ENCODE results near the gene FAM120B. TPM values are rescaled to one million over a fixed set of nuclear protein-coding genes. Genes with fewer than 3 reads are reported as not detected.
"Not testable (repeated sequence)": the region's sequence is repeated elsewhere in the genome, so short reads cannot be mapped to it uniquely, and the experiment has no call there.

Gene FAM120B
- total RNA-seq, 1 donor from 2014 or later: 38.9 TPM

DNA sequence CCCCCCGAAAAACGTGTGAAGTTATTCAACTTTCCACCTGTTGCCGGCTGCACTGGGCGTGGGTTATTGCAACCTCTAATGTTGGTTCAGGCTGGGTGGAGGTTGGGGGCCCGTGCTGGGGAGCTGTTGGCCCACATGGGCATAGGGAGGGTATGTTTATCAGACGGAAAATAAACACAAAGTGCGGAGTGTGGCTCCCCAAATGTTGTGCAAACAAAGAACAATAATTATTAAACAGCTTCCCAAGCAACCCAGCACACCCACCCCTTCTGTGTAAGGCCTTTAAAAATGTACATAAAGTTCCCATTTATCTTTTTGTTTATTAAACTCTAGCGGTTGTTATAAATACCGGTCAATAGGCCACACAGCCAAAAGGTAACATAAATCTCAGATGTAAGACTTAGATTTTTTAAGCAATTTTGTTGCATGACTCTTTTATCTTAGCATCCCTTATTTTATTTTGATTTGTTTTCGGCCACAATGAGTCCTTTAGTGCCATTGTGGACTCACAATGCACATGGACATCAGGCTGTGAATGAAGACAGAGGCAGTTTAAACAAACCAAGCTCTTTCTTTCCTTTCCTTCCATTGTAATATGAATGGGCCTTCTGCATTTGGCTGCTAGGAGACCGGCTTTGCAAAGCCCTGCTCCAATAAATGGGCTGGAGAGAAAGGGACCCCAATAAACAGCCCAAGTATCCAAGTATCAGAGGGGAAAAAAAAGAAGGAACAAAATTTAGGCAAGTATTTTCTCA lies 8.8 kb upstream of the FAM120B start:
- DNase-seq (ENCODE audit: low spot score): no peak

DNA sequence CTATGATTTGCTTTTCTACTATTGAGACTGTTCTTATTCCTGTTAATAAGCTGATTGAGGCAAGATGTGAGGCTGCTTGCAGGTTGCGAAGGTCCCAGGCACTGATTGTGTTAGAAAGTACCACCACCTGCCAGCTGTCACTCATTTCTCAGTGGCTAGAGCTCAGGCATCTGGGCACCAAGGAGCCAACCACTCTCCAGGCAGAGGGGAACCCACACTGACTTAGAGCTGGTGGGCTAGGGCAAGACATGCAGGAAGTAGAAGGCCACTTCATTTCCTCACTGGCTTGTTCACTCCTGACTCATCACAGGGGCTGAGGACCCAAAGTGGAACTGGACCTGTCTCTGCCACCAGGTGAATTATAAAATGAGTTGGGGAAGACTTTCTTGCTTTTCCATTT lies 7.9 kb upstream of the FAM120B start:
- no peak for DNase-seq (ENCODE audit: low spot score)

DNA sequence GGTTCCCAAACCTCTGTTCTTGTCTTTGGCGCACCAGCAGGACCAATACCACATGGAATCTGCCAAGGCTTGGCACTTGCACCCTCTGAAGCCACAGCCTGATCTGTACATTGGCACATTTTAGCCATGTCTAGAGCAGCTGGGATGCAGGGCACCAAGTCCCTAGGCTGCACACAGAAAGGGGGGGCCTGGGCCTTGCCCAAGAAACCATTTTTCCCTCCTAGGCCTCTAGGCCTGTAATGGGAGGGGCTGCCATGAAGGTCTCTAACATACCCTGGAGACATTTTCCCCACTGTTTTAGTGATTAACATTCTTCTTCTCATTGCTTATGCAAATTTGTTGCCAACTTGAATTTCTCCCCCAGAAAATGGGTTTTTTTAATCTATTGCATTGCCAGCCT lies 5.4 kb upstream of the FAM120B start:
- DNase-seq (ENCODE audit: low spot score): no peak

DNA sequence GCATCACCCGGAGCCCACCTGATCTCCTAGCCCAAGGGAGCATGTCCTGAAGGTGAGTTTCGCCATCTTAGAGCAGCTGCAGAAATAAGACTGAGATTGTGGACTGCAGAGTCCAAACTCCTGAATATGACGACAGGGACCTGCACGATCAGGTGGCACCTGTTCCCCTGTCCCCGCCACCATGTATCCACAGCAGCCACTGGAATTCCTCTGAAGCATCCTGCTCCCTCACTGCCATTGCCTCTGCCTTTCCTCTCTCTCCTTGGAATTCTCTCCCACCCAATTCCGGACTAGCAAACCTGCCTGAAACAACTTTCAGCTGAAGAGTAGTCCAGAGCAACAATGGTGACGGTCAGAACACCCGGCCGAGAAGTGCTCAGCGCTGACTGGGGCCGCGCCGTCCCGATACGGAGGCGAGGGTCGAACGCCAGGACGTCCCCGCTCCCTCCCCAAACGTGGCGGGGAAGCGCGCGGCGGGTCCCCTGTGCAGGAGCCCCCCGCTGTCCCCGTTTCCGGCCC lies 694 bp upstream of the FAM120B start:
- no peak for DNase-seq (ENCODE audit: low spot score)

DNA sequence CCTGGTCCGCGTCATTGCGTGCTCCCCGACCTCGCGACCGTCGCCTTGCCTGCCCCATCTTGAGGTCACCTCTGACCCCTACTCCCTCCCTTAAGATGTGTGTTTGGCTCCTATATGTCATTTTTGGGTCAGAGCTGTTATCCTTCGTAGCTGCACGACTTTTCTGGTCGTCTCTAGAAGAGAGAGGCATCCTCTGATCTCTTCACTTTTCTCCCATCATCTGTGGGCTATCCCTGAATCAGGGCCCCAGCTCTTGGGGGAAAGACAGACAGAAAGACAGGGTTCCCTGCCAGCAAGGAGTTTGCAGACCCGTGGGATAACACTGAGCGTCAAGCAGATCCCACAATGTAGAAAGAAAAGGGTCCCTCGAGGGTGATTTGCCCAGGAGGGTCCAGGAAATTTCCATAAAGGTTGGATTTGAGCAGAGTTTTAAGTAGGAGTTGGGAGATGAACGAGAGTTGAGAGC lies 555 bp downstream of the FAM120B start:
- DNase-seq (ENCODE audit: low spot score): no peak

DNA sequence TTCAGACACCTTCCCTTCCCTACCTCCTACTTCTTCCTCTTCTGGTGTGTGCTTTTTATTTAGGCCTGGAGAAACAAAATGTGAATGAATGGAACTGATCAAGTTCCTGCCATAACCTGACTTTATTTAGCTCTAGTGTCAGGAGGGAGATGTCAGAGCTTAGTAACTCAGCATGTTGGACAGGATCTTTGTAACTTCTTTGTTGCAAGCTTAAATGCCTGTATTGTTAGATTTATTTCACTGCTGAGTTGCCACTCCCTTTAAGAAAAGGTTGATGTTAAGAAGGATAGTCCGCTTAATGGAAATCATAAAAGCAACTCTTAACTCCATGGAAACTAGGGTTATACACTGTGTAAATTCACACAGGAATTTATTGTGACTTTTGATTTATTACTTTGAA lies 2.2 kb downstream of the FAM120B start:
- no peak for DNase-seq (ENCODE audit: low spot score)

DNA sequence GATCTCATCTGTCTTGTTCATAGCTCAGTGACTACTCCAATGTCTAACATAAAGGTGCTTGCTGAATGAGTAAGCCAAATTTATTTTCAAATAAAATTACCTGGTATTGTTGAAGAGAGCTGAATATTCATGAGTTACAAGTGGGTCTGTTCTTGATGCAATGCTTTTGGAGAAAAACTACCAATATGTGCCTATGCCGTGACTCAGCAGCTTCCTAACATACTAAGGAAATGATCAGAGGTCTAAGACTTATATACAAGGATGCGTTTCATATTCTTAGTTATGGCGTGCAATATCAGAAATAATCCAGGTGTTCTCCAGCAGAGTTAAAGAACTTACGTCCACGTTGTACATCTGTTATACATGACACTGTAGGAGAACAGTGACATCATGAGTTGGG lies 5.1 kb downstream of the FAM120B start:
- no peak for DNase-seq (ENCODE audit: low spot score)

DNA sequence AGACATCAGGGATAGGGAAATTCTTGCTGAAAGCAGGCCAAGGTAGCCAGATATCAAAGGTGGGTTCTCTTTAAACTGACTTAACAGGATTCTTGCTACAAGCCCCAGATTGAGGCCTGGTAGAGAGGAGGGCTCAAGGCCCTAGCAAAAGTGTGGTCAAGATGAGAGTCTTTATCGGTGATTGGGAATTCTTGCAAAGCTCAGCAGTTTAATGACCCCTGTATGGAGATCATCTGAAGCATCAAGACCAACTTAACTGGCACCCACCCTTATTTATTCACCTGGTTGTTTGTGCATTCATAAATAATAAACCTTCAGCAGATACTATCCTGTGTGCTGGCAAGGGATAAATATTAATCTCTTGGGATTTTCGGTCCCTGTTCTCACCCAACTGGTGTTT lies 6.3 kb downstream of the FAM120B start:
- no peak for DNase-seq (ENCODE audit: low spot score)

DNA sequence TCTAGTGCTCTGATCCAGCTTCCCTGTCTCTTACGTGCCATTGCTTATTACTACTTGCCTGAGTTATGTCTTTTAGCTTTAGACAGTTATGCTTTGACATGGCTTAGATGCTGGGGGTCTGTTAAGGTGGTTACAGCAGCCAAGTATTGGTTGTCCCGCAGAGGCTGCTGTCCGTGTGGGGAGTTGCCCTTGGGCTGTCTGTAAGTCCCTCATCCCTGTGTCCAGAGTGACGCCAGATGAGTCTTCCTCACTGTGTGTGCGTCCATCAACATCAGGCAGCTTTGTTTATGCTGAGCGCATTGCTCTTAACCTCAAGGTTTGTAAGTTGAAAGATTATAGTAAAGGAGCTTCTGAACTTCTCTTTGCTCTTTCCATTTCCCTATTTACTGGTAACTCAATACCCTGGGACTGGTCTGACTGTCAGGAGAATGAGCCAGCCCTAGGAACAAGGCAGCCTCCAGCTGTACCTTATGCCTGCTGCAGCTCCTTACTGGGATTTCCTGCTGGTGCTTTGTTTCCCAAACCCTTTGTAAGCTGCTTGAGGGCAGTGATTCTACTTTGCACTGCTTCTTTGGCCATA lies 7.2 kb downstream of the FAM120B start:
- no peak for DNase-seq (ENCODE audit: low spot score)

DNA sequence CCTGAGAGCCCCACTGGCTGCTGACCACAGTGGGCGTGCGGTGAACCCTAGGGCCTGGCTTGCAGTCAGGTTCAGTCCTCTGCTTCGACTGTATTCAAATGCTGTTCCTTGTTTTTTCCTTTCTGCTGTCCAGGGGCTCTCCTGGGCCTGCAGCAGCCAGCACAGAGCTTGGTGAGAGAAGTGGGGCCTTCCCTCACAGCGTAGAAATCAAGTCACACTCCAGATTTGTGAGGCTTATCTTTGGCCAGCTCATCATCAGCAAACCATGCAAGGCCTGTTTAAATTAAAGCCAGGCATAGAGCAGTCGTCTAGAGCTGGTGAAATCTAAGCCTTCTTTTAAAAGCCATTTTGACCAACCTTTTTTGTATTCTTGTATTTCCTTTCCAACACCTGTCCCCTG lies 8.4 kb downstream of the FAM120B start:
- DNase-seq (ENCODE audit: low spot score): no peak

DNA sequence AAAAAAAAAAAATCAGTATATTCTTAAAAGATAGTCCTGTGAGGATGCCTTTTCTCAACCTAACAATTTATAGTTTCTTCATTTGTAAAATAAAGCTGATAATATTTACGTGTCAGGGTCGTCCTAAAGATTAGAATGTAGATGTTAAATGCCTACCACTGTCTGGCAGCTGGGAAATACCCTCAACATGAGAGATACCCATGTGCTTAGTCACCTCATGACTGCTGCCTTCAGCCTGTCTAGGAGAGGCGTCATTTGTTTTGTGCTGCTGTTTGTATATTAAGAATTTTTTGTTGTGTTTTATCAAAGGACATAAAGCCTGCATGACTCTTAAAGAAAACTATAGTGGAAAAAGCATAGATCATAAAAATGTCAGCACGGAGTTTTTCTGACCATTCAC lies 9.5 kb downstream of the FAM120B start:
- no peak for DNase-seq (ENCODE audit: low spot score)

DNA sequence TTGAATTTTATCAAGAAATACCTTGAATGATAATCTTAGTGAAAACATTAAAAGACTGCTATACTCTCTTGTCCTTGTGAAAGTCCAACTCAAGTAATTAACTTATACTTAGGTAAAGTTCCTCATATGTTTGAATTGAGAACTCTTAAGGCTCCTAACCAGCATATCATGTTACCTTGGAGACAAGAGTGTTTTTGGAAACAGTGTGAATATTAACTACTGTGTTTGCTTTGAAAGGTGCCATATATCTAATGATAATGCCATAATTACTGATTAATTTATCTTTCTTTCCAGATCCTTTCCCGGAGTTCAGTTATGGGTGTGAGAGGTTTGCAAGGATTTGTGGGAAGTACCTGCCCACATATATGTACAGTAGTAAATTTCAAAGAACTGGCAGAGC lies 10.5 kb downstream of the FAM120B start:
- no peak for DNase-seq (ENCODE audit: low spot score)

DNA sequence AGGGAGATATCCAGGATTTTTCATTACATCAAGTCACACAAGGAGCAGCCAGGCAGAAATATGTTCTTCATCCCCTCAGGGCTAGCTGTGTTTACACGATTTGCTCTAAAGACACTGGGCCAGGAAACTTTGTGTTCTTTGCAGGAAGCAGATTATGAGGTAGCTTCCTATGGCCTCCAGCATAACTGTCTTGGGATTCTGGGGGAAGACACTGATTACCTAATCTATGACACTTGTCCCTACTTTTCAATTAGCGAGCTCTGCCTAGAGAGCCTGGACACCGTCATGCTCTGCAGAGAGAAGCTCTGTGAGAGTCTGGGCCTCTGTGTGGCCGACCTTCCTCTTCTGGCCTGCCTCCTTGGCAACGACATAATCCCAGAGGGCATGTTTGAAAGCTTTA lies 11.2 kb downstream of the FAM120B start:
- DNase-seq (ENCODE audit: low spot score): no peak

DNA sequence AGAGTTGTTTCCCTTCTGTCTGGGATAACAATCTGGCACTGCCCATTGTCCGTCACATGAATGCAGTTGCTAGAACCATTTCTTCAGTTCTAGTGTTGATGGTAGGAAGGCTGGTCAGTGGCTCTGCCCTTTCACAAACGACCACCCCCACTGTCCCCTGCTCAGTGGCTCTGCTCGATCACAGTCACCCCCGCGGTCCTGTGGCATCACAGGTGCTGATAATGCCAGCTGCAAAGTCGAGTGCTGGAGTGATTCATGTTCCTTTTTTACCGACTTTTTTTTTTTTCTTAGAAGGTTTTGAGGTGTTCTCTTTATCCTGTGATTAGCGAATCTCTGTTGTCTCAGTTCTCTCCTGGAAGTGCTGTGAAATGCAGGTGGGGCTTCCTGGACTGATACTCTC lies 22.8 kb downstream of the FAM120B start:
- DNase-seq (ENCODE audit: low spot score): no peak

DNA sequence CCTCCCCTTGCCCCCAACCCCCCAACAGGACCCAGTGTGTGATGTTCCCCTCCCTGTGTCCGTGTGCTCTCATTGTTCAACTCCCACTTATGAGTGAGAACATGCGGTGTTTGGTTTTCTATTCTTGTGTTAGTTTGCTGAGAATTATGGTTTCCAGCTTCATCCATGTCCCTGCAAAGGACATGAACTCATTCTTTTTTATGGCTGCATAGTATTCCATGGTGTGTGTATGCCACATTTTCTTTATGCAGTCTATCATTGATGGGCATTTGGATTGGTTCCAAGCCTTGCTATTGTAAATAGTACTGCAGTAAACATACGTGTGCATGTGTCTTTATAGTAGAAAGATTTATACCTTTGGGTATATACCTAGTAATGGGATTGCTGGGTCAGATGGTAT lies 28.6 kb downstream of the FAM120B start:
- not testable (repeated sequence) for DNase-seq (ENCODE audit: low spot score)

DNA sequence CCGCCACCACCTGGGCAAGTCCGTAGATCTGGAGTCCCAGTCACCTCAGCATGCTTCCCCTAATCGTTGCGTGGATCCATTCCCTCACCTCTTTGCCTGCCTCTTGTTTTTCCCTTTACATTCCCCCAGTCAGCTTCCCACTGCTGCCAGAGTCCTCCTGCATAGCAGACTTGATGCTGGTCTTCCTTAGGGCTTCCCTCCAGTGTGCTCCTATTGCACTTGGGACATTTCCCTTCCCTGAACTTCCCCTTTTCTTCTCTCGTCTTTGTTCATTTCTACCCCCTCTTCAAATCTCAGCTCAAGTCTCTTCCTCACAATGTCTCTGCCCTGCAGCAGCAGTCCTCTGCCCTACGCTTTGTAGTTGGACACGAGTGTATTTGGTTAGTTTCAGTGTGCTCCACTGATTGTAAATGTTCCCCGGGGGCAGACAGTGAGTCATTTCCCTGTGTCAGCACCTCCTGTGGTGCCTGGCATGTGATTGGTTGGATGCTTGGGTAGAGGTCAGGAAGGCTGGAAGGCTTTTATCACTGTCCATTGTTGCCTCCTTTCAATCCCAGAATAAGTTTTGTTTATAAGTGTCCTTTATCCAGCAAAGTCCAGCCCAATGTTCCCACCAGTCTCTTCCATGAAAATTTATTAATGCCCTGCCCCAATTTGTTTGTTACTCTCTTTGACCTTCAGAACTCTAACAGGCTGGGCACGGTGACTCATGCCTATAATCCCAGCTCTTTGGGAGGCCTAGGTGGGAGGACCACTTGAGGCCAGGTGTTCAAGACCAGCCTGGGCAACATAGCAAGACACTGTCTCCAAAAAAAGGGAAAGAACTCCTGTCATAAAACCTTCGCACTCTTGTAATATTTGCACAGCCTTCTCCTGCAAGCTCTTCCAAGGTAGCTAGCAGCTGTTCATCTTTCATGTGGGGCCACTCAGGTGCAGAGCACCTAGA lies 38.3 kb downstream of the FAM120B start:
- peak; percentile 75 for DNase-seq (ENCODE audit: low spot score)

DNA sequence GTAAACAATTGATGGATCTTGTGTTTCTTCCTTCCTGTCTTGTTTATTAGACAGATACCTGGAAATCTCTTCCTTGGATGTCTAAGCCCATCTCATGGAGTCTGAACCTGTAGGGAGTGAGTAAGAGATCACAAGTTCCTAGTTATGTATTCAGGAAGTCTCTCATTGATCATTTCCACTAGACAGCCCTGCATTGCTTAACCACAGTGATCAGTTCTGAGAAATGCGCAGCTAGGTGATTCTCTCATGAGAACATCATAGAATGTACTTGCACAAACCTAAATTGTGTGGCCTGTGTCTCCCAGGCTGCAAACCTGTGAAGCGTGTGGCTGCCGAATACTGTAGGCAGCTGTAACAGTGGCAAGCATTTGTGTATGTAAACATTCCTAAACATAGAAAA lies 39.1 kb downstream of the FAM120B start:
- no peak for DNase-seq (ENCODE audit: low spot score)

DNA sequence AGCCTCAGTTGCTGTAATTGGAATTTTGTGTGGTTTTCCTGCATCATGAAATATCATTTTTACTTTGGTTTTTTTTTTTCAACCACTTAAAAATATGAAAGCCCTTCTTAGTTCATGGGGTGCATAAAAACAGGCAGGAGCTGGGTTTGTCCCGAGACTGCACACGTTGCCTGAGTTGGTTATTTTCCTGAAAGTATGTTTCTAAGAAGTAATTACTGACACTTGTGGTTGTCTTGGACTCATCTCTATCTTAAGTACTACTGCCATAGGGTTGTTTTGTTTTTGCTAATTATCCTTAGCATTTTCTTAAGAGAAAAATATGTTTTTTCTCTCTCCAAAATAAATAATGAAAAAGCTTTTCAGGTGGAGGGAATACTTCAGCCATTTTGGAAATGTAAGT lies 40.1 kb downstream of the FAM120B start:
- DNase-seq (ENCODE audit: low spot score): no peak

DNA sequence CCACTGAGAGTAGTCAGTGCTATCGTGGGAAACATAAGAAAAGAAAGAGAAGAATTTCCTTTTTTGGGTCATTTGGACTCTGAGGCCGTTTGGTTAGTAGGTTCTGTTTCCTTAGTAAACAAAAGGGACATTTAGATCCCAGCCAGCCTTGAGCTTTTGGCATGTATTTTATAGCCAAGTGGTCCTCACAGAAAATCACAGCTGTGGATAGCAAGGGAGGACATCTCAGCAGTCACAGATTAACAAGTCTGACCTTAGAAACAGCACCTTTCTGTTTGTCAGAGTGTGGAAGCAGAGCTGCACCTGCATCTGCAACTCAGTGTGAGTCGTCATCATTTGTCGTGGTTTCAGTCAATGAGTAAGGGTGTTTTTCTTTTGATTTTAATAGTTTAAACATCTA lies 40.5 kb downstream of the FAM120B start:
- no peak for DNase-seq (ENCODE audit: low spot score)

DNA sequence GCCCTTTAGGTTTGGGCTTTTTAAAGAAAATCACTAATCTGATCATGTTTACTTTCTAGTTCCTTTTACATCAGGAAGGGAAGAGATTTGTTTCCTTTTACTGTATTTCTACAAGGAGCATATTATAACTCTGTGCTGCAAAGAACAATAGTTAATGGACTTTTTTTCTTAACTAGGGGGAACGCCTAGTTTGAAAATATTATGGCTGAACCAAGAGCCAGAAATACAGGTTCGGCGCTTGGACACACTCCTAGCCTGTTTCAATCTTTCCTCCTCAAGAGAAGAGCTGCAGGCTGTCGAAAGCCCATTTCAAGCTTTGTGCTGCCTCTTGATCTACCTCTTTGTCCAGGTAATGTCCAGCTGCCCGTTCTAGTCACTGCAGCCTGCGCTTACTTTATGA lies 41.4 kb downstream of the FAM120B start:
- DNase-seq (ENCODE audit: low spot score): no peak

DNA sequence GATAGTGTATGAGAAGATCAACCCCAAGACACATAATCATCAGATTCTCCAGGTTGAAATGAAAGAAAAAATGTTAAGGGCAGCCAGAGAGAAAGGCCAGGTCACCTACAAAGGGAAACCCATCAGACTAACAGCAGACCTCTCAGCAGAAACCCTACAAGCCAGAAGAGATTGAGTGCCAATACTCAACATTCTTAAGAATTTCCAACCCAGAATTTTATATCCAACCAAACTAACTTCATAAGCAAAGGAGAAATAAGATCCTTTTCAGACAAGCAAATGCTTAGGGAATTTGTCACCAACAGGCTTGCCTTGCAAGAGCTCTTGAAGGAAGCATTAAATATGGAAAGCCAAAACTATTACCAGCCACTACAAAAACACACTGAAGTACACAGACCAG lies 44.9 kb downstream of the FAM120B start:
- not testable (repeated sequence) for DNase-seq (ENCODE audit: low spot score)

DNA sequence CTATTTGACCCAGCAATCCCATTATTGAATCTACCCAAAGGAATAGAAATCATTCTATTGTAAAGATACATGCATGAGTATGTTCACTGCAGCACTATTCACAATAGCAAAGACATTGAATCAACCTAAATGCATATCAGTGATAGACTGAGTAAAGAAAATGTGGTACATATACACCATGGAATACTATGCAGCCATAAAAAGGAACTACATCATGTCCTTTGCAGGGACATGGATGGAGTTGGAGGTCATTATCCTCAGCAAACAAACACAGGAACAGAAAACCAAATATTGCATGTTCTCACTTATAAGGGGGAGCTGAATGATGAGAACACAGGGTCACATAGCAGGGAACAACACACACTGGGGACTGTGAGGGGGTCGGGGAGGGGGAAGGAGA lies 48.6 kb downstream of the FAM120B start:
- not testable (repeated sequence) for DNase-seq (ENCODE audit: low spot score)
